Stimulated activated CD4-positive, alpha-beta T cell treated with anti-CD3 and anti-CD28 coated beads, Interleukin-12 subunit alpha, Interleukin-12 subunit beta, amount 100 ng/mL, for 24 hours (primary cell): ENCODE measurements around the gene TMEM200C.

Experiments used
- DNase-seq, 2 experiments: peaks; one replicate each; pipeline ENCODE4 v3.0.0-alpha.2; 2020; ENCODE audit warnings: low read depth in 2 of 2

The TMEM200C gene

GRCh38 chr18:5895299-5895875, at the start of gene TMEM200C:
Gene TMEM200C (minus strand): TSS chr18:5895522. CDS start chr18:5892063, 3,459 bp downstream.
- no peak for DNase-seq

- DNase-seq: no peak
These were observed 49.1 kb upstream of the TMEM200C start for GRCh38 chr18:5944448-5944847.

DNA sequence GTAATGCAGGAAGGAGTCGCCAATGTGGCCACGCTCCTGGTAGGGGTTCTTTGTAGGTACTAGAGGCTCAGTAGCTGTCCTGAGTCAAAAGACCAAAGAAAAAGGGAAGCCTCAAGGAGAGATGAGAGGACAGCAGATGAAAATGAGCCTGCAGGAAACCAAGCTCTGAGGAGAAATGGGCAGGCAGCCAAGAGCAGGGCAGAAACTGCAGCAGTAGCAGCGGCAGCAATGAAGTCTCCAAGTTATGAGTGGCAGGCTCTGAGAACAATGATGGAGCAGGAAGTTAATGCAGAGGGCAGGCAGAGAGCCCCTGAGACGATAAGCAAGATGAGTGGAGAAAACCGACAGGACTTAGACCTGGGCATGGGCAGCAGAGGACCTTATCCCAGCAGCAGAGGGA, 48.2 kb upstream of the TMEM200C start:
- DNase-seq: no peak

- no peak for DNase-seq
These were observed 47.3 kb upstream of the TMEM200C start for GRCh38 chr18:5942591-5942990.

DNA sequence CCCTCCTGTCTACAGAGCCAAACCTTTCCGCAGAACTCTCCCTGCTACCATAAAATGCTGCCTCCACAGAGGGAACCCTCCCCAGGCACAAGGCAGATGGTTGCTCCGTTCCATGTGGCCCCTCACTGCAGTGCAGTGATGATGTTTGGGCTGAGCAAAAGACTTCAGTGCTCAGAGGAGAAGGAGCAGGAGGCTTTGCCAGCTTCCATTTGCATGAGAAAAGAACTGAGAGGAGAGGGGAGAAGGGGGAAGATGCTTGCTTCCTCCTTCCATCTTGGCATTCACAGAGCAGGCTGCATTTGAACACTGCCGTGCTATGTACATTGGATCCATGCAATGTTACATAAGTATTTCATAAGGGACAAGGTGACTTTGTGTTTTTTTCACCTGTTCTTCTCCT, 46.6 kb upstream of the TMEM200C start:
- DNase-seq: no peak

DNA sequence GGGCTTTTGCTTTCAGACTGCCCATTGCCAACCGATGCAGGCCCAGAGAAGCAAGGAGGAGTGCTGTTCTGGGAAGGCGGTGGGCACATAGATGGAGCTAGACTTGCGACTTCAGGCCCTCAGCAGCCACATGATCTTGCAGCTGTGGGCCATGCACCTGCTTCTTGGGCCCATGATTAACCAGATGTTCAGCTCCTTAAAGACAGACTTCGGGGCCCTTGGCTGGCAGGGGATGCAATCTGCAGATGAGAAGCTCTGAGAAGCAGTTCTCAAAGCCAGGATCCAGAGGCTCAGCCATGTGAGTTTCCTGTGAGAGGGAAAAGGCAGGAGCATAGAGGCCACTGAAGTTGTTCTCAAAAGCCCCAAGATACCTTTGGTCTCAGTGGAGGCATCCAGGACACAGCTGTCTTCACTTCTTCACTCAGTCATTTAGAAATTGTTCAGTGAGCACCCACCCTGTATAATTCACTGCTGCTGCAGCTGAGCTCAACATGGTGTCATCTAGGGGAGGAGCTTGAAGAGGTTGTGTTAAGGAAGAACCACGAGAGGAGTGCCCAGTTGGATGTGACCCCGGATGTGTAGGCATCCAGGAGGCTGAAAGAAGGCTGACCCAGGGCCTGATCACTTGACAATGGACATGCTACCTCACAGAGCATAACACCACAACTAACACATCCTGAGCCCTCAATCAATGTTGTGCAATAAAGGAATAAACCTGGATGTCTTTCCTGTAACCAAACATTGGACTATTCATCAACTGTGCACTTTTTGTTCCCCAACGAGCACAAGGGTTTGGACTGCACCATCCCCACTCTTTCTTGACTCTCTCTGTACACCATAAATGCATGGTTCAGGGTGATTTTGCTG, 44.7 kb upstream of the TMEM200C start:
- DNase-seq: no peak

- DNase-seq: no peak
These were observed 42.5 kb upstream of the TMEM200C start for GRCh38 chr18:5937795-5938194.

DNA sequence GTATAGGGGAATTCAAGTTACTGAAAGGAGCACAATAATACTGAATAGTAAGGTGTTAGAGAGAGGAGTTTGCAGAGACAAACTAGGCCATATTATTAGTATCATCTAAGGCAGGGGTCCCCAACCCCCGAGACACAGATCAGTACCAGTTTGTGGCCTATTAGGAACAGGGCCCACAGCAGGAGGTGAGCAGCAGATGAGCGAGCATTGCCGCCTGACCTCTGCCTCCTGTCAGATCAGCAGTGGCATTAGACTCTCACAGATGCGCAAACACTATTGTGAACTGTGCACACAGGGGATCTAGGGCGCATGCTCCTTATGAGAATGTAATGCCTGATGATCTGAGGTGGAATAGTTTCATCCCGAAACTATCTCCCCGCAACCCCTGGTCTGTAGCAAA, 41.8 kb upstream of the TMEM200C start:
- no peak for DNase-seq

DNA sequence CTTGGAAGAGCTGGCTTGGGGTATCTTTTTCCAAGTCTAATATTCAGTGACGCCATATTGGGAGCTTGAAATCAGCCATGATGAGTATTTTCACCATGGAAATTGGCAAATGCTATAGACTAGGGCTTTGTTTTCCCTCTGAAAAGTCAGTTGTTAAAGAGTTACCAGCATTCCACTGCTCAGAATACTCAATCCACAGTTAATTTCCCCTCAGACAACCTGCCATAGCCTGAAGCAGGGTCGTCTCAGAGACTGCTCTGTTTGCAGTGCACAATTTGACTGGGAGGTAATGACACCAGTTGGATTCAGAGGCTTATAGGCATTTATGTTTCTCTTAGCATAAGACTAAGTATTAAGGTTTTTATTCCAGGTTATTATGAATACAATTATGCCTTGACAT, 35.5 kb upstream of the TMEM200C start:
- DNase-seq: no peak

- DNase-seq: no peak
These were observed 23.0 kb upstream of the TMEM200C start for GRCh38 chr18:5918205-5918858.

DNA sequence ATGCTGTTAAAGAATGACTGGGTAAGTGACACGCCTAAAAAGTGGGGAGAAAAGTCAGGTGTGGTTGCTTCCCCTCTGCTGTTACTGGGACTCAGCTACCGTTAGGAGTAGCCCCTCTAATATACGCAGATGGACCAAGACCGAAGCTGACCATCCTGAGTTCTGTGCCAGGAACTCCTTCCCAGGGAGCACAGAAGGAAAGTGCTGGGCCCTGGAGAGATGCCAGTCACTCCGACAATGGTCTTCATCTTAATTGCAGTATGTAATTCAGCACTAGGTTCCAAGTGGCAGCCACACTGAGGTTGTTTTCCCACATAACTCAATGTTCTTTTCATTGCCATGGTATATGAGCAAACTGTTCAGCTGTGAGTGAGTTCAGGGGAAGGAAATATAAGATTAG, 19.6 kb upstream of the TMEM200C start:
- DNase-seq: no peak

DNA sequence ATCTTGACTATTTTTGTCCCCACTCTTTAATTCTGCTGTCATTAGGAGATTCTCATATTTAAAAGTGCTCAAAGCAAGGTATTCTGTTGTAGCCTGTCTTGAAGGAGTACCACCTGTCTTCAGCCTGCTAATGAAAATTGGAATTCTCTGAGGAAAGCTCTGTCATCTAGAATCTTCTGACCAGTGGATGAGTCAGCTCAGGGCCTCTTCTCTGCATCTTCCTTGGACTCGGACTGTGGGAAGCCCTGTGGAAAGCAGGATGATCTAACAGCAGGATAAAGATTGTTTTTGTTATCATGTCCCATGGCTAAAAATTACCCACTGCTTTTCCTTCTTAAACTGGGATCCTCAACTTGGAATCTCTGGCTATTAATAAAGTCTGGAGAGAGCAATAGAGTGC, 18.7 kb upstream of the TMEM200C start:
- no peak for DNase-seq

GRCh38 chr18:5912566-5912965, 17.2 kb upstream of the TMEM200C start:
- DNase-seq: no peak

GRCh38 chr18:5909125-5909524, 13.8 kb upstream of the TMEM200C start:
- DNase-seq: no peak

- DNase-seq: no peak
These were observed 8.1 kb upstream of the TMEM200C start for GRCh38 chr18:5903386-5903785.

DNA sequence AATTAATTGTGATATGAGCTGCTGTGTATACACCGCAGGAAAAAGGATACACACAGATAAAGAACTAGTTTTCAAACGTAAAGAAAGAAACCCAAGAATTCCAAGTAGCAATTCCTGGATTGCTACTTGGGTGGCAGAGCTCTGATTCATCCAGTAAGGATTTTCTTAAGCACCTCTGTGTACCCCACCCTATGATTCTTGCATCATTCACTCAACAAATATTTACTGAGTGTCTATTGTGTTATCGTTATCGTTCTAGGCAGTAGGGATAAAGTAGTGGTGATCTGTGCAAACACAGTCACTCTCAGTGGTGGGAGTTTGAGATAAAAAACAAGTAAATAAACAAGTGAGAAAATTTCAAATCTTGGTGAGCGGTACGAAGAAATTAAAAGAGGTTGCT, 4.9 kb upstream of the TMEM200C start:
- no peak for DNase-seq

DNA sequence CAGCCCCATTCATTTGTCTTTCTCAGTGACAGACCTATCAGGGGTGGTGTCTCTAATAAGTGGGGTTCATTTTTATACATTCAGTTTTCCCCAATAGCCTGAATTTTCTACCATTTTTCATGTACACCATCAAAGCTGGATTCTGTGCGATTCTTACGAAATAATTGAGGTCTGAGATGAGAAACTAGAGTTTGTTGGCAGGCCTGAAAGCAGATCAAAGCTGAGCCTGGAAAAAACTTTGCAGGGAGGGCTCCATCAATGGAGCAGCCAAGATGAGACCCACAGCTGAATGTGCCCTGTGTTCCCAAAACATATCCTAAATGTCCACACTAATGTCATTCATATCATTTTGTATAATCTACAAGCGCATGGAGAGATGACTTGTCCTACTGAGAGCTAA, 4.5 kb upstream of the TMEM200C start:
- no peak for DNase-seq

DNA sequence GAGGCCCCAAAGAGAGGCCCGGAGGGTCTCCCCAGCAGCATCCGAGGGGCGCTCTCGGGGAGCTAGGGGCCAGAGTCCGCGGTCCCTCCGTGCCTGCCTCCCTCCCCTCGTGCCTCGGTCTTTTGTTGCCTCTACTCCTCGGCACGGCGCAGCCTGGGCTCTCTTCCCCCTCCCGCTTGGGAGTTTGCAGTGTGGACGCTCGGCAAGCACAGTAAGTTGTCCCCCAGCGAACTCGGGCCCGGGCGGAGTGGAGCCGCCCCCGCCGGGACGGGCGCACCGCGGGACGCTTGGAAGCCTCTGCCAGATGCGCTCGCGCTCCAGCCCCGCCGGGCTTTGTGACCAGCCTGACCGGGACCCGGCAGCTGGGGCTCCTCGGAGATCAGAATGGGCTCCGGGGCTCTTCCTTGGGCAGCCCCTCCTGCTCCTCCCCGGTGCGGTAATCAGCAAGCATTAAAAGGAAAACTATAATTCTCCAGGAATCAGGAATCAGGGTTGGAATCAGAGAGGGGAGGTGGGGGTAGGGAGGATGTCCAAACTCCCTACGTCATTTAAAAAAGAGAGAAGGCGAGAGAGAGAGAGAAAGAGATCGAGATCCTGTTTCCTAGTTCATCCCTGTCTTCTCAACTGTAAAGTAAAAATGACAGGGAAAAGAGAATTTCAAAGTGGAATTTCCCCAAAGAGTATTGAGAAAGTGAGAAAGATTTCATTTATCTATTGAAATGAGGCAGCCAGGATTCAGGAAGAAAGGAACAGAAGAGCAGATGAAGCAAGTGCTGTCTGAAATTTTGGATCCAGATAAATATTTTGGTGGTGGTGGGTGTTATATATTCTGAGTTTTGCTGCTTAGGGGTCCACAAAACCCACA, 786 bp upstream of the TMEM200C start:
- DNase-seq: no peak

DNA sequence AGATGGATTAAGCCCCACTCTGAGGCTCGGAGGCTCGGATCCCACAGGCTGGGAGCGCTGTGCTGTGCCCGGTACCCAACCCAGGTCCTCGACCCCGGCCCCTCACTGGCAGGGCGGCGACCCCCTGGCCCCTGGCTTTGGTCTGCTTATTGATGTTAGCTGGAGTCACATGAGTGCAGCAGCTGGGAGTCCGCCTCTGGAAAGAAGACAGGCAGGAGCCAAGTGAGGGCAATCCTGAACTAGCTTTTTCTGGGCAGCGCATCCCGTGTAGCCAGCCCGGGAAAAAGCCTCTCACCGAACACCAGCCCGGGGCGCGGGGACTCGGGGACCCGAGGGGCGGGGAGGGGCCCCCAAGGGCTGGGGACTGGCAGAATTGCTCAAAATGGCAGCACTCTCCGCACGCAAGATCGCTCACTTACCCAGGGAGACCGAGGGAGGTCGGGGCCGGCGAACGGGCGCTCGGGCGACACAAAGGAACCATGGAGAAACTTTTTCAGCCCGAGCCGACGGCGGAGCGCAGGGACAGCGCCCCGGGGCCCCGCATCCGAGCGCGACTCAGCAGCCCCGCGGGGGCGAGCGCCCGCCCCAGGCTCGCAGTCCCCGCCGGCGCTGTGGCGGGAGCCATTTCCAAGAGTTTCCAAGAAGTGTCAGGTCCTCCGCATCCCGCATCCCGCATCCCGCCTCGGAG, 567 bp downstream of the TMEM200C start:
- DNase-seq: no peak

DNA sequence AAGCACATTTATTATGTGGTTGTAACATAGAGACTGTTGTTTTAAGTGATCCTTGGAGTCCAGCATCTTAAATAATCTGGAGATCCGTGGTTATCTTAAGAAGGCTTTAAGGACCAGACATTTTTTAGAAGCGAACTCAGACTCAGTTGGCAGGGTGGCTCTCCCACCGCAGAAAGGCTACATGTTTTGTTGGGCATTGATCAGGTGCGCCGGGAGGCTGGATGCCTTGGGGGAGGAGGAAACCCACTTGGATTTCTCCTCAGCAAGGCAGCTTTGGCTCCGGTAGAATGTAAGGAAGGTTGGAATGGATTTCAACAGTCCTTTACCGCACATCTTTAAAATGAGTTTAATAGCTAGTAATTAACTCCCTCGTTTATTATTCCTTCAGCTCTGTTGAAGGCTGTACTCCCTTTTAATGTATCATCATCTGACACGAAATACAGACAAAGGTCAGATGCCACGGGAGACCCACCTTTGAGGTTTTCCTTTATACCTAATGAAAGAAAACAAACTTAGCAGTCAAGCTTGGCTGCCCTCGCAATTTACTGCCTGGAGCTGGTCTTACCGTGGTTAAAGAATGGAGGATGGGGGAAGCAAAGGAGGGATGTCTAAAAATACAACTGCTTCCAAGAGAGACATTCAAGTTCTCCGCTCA, 1.2 kb downstream of the TMEM200C start:
- DNase-seq: no peak
